Cardiac fibroblast (primary cell): Measurements from ENCODE around the gene FGFBP3.

Experiments used
- DNase-seq, 2 donors: peaks; one replicate each; pipeline versions ENCODE4 v3.0.0 to v3.0.0-alpha.2; 2010; ENCODE audit warnings: low read depth in 2 of 2
- H3K4me3 ChIP-seq, 2 donors: replicated peaks in 1 of 2; 1 replicate in 1 of 2; 2 replicates in 1 of 2; pipeline ENCODE4 v1.5.1; 2011; ENCODE audit warnings: low read depth in 2 of 2, low read length in 2 of 2, mild to moderate bottlenecking in 2 of 2, moderate library complexity in 1 of 2
- TF ChIP-seq, protein P1 (sequence below): IDR thresholded peaks from one replicate; pipeline ENCODE4 v1.5.1; 2011; ENCODE audit warnings: low read depth, mild to moderate bottlenecking, low read length, inconsistent platforms

Gene FGFBP3

DNA sequence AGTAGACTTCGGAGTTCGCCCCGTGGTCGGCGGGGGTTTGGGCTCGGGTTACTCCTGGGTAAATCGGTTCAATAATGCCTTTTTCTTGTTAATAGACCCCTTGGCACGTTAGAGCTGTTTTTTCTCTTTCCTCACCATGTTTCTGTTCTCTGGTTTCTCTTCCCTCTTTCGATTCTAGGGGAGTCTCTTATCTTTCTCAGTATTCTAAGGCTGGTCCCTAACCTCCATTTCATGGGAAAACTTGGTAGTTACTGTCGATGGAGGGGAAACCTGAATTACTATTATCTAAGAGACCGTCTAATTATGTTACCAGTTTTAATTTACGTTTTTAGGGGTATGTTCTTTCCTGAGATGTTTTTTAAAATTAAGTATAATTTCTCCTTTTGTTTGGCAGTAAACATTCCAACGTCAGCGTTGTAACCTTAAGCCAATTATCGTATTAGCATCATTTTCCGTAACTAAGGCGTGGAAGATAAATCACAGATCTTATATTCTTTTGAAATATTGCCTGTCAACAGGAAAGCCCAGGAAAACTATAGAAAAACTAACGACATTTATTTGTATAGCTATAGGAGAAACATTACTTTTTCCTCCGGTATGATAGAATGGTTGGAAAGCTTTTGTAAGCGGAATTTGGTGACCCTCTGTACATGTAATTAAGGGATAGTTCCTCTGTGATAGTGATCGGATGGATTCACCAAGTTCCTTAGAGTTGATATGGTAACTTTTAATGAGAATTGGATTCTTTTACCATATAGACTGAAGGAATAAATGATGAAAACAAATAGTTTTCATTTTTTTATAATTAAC lies 15.1 kb upstream of the FGFBP3 start:
- DNase-seq = peak; percentile 33 to 34
- H3K4me3 ChIP-seq = peak overlapping the region; percentile 82 to 87
- TF ChIP-seq, protein P1, sequence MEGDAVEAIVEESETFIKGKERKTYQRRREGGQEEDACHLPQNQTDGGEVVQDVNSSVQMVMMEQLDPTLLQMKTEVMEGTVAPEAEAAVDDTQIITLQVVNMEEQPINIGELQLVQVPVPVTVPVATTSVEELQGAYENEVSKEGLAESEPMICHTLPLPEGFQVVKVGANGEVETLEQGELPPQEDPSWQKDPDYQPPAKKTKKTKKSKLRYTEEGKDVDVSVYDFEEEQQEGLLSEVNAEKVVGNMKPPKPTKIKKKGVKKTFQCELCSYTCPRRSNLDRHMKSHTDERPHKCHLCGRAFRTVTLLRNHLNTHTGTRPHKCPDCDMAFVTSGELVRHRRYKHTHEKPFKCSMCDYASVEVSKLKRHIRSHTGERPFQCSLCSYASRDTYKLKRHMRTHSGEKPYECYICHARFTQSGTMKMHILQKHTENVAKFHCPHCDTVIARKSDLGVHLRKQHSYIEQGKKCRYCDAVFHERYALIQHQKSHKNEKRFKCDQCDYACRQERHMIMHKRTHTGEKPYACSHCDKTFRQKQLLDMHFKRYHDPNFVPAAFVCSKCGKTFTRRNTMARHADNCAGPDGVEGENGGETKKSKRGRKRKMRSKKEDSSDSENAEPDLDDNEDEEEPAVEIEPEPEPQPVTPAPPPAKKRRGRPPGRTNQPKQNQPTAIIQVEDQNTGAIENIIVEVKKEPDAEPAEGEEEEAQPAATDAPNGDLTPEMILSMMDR = no peak

DNA sequence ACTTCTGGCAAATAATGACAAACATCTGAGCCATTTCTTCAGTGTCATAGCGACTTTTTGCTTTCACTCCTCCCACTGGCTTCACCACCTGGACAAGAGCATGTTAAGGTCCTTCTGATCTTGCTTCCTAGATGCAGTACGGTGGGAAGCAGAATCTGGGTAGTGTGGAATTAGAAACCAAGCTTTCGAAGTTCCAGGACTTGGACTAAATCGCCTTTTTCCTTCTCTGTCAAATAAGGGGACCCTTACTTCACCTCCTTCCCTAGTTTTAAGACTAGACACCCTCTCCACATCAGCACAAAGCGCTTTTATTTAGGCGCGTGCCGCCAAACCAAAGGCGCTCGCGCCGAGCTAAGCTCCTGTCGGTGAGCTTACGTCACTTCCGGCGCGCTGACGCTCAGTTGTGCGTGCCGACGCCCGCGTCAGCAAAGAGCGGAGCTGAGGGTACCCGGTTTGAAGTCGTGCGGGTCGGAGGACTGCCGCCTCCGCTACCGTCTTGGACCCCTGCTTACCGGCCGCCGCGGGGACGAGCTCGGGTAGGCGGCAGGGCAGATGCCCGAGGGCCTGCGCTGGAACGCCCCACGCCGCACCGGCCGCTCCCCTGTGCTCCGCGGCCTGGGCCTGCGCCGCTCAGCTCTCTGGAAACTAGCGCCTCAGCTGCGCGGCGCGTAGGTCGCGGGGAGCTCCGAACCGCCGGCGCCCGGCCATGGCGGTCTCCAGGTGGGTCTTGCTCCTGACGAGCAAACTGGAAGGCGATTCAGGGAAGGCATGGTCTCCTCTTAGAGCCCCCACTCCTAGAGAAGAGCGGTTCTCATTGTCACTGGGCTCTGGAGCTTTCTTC lies 14.3 kb upstream of the FGFBP3 start, which contains the start of gene BTAF1:
Gene BTAF1, plus strand, starts transcription at position 400 of the 841 bp plus-strand sequence. Its CDS starts 307 bp downstream, at position 707.
- peak; percentile 95 for DNase-seq
- peak within 1 kb of the TSS; percentile 82 to 87 for H3K4me3 ChIP-seq
- TF ChIP-seq, protein P1 = no peak

DNA sequence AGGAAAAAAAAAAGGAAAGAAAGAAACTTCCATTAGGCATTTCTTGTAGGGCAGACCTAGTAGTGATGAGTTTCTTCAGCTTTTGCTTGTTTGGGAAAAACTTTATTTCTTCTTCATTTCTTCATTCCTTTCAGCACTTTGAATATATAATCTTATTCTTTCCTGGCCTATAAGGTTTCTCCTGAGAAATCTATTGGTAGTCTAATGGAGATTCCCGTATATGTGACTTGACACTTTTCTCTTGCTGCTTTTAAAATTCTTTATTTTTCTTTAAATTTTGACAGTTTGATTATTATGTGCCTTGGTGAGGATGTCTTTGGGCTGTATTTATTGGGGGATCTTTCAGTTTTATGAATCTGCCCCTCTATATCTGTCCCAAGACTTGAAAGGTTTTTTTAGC lies 10.4 kb upstream of the FGFBP3 start:
- no peak for DNase-seq
- H3K4me3 ChIP-seq = no peak overlapping the region
- TF ChIP-seq, protein P1 = no peak

DNA sequence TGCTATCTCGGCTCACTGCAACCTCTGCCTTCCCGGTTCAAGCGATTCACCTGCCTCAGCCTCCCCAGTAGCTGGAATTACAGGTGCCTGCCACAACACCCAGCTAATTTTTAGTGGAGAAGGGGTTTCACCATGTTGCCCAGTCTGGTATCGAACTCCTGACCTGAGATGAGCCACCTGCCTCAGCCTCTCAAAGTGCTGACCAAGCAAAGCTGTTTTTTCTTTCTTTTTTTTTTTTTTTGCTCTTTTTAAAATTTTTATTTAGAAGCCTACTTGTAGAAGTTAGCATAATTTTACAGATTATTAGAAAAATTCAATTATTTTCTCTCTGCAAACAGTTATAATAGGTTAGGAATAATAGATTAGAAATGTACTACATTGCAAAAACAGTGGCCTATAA lies 1.2 kb upstream of the FGFBP3 start:
- TF ChIP-seq, protein P1 = no peak
- H3K4me3 ChIP-seq = no peak overlapping the region
- no peak for DNase-seq

DNA sequence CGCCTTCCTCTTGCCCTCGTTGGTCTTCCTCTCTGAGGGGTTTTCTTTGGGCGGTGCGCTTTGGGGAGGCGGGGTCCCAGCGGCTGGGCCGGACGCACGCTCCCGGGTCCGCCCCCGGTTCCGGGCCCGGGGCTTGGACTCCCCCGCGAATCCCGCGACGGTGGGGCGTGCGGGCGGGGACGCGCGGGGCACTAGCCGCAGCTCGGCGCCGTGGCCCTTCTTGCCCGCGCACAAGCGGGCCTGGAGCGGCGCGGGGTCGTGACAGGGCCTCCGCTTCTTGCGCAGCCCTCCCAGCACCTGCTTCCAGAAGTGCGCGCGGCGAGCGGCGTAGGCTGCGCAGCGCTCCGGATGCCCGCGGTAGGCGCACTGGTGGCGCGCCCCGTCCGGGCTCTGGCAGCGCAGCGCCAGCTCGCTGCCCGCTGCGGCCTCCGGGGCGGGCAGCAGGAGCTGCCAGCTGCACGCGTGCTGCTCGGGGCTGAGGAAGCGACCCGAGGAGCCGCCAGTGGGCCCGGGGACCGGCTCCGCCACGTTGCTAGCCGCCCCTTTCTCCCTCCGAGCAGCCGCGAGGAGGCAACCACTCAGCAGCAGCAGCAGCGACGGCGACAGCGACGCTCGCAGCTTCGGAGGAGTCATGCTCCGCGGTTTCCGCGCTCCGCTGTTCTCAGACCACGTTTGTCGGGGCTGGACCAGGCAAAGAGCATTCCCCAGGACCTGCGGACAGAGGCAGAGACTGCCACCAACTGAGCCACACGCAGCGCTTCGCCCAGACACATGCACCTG lies 759 bp downstream of the FGFBP3 start:
- TF ChIP-seq, protein P1 = peak; percentile 27
- H3K4me3 ChIP-seq = peak overlapping the region; percentile 60 to 67
- DNase-seq = peak; percentile 70 to 74

DNA sequence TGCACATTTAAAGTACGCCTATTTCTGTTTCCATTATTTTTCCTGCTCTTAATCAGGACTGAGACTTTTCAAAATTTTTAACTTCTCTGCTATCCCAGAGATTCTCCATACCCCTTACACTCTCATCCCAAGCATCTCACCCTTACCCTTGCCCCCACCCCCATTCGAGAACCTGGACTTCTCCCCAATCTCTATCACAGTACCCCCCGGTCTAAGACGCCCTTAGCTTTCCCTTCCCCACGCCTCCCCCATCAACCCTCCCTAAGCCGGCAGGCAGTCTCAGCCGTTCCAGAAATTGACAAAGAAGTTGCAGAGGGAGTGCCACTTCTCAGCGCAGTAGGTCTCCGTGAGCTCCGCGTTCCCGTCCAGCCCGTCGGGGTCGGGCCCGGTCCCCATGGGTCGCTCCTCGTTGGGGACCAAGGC lies 1.4 kb downstream of the FGFBP3 start:
- TF ChIP-seq, protein P1 = no peak
- DNase-seq = no peak
- H3K4me3 ChIP-seq = peak overlapping the region; percentile 60 to 67
